Sciatic nerve (tissue), 2 donors: Measurements from ENCODE around the gene VRK2. TPM values are rescaled to one million over a fixed set of nuclear protein-coding genes. Genes with fewer than 3 reads are reported as not detected.
"Not testable (repeated sequence)": the region's sequence is repeated elsewhere in the genome, so short reads cannot be mapped to it uniquely, and the experiment has no call there.

Source experiments
- ATAC-seq: fragments of 200-7000 bp; cut with Tn5 transposase; one replicate; pipeline ENCODE4 v1.9.1; 2020; ENCODE audit warnings: mild to moderate bottlenecking, moderate library complexity
- DNase-seq: peaks from one replicate; pipeline ENCODE4 v3.0.0-alpha.2; 2020; ENCODE audit warnings: low spot score
- intact Hi-C: fragments of 100-400 bp; cut with DNase I; formaldehyde crosslinking; loops from one replicate; pipeline ENCODE4 v1.14.2; 2022
- total RNA-seq: library from RNA; stranded (reverse); fragmentation: NEBNext Ultra II Directional; extraction: Animal tissue kit (Norgen Biotek cat#: 25700); gene quantifications from one replicate; pipeline ENCODE4 v1.2.1, GENCODE V29; 2021
- donor health status: DM: no; HTN: no; CAD: no.
- donor health status: DM: no; HTN: no; CAD: no.

VRK2 gene
- total RNA-seq, 1 donor from 2014 or later: 21.0 TPM

GRCh38 chr2:58098254-58099095 lies 51.9 kb downstream of the VRK2 start:
- intact Hi-C loops: no loop called here
- no peak for ATAC-seq
- DNase-seq: no peak

- intact Hi-C loops: no loop called here
- ATAC-seq (no peak), DNase-seq (no peak)
These were observed 52.6 kb downstream of the VRK2 start for GRCh38 chr2:58099096-58099769.

- ATAC-seq (no peak), DNase-seq (no peak)
- intact Hi-C loops: no loop called here
These were observed 54.9 kb downstream of the VRK2 start for GRCh38 chr2:58101500-58101899.

- ATAC-seq (no peak), DNase-seq (no peak)
- intact Hi-C loops: loop anchor here (5.0 kb wide), 1 partner anchor 660 kb away; no protein-coding TSS in a partner anchor
These were observed 60.3 kb downstream of the VRK2 start for GRCh38 chr2:58106896-58107295.

GRCh38 chr2:58107803-58108710 lies 61.5 kb downstream of the VRK2 start:
- DNase-seq: no peak
- intact Hi-C loops: loop anchor here (5.0 kb wide), 1 partner anchor 659 kb away; no protein-coding TSS in a partner anchor
- ATAC-seq: no peak

- no peak for ATAC-seq
- DNase-seq: no peak
- intact Hi-C loops: loop anchor here (5.0 kb wide), 1 partner anchor 658 kb away; no protein-coding TSS in a partner anchor
These were observed 62.9 kb downstream of the VRK2 start for GRCh38 chr2:58109481-58109880.

GRCh38 chr2:58110765-58111164 lies 64.2 kb downstream of the VRK2 start:
- ATAC-seq (no peak), DNase-seq (no peak)
- intact Hi-C loops: no loop called here

- DNase-seq, ATAC-seq, intact Hi-C loops: not testable (repeated sequence)
These were observed 67.0 kb downstream of the VRK2 start for GRCh38 chr2:58113563-58113962.

- DNase-seq: no peak
- intact Hi-C loops: no loop called here
- ATAC-seq: no peak
These were observed 74.1 kb downstream of the VRK2 start for GRCh38 chr2:58120626-58121229.

- DNase-seq (no peak), ATAC-seq (no peak)
- intact Hi-C loops: no loop called here
These were observed 75.4 kb downstream of the VRK2 start for GRCh38 chr2:58122040-58122439.

- ATAC-seq (no peak), DNase-seq (no peak)
- intact Hi-C loops: no loop called here
These were observed 75.9 kb downstream of the VRK2 start for GRCh38 chr2:58122540-58122939.

GRCh38 chr2:58127111-58127510 lies 80.5 kb downstream of the VRK2 start:
- ATAC-seq: no peak
- no peak for DNase-seq
- intact Hi-C loops: no loop called here

GRCh38 chr2:58130238-58130637 lies 83.6 kb downstream of the VRK2 start:
- intact Hi-C loops: no loop called here
- DNase-seq (no peak), ATAC-seq (peak; percentile 66)

GRCh38 chr2:58131191-58132011 lies 84.8 kb downstream of the VRK2 start:
- intact Hi-C loops: no loop called here
- peak; percentile 86 for ATAC-seq
- peak; percentile 63 for DNase-seq

- DNase-seq: no peak
- ATAC-seq: no peak
- intact Hi-C loops: no loop called here
These were observed 86.8 kb downstream of the VRK2 start for GRCh38 chr2:58133395-58133794.

- ATAC-seq: no peak
- intact Hi-C loops: no loop called here
- no peak for DNase-seq
These were observed 89.3 kb downstream of the VRK2 start for GRCh38 chr2:58135861-58136260.

GRCh38 chr2:58137221-58137620 lies 90.6 kb downstream of the VRK2 start:
- DNase-seq: no peak
- ATAC-seq: no peak

GRCh38 chr2:58137856-58138255 lies 91.2 kb downstream of the VRK2 start:
- intact Hi-C loops: no loop called here
- ATAC-seq (no peak), DNase-seq (no peak)

More at GRCh38 chr2:58137221-58137620, 90.6 kb downstream of the VRK2 start:
- intact Hi-C loops: no loop called here
